ENCODE measurements around the gene FBXL17.

FBXL17 gene

DNA sequence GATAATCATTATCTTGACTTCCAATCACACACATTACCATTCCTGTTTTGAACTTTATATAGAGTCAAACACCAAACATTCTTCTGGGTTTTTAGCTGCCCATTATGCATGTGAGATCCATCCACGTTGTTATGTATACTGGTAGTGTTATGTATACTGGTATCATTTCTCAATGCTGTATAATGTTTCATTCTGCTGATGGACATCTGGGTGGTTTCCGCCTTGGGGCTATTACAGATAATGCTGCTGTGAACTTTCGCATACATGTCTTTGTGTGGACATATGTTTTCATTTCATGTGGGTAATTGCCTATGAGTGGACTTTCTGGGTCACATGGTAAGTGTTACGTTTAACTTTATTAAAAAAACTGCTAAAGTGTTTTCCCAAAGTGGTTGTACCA is 493.4 kb downstream of the FBXL17 start:
- no peak for DNase-seq

DNA sequence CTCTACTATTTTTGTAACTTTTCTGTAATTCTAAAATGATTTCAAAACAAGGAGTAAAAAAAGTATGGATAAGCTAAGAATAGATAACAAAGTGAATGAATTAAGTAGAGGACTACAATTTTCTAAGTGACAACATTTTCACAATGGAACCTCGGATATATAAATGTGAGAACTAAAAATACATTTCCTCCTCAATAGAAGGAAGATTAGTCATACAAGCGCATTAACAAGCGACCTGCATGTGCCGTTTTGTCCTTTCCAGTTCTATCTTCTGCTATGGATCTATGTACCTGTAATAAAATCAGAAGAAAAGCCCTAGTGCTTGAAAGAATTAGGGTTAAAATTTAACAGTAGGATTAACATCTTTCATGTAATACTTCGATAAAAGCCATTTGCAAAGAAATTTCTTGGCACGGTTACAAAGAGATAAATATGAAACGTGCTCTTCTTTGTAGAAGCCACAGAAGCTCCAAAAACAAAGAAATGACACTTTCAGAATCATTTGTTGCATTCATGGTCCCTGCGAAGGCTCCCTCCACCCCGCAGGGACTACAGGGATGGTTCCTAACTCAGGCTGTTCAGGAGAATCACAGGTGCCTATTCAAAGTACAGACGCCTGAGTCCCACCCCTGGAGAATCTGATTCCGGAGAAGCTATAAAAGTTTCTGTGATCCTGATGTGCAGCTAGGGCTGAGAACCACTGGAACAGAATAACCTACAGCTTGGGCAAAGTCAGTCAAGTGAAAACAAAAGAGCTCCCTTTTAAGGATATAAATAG is 494.5 kb downstream of the FBXL17 start:
- no peak for DNase-seq

DNA sequence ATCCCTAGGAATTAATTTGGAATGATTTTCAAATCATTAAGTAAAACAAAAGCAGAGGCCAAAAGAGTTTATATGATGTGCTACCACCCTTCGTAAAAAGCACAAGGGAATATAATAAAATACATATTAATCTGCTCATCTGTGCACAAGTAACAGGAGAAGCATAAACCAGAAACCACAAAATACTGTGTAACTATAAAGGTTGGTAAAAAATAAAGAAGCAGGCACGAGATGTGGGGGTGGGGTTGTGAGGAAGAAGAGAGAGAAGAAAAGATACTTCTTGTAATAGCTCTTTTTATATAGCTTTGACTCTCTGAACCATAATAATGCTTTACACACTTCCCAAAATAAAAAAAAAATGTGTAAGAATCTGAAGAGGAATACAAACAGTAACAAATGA is 496.3 kb downstream of the FBXL17 start:
- DNase-seq = no peak

DNA sequence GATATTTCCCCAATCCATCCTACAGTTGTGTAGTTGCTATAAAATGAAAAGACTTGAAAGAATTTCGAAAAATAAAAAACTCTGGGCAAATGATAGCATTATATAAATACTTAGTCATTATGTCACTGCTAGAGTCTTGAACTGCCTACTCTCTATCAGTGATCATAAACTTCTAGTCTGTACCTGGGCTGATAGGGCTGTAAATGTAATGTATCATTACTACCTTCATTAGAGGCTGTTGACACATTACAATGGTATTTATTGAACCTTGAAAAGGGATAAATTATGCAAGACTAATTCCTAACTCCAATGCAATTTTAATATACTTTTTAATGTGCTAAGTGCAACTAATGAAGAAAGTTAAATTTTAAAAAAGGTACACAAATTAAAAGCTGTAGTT is 497.0 kb downstream of the FBXL17 start:
- no peak for DNase-seq

DNA sequence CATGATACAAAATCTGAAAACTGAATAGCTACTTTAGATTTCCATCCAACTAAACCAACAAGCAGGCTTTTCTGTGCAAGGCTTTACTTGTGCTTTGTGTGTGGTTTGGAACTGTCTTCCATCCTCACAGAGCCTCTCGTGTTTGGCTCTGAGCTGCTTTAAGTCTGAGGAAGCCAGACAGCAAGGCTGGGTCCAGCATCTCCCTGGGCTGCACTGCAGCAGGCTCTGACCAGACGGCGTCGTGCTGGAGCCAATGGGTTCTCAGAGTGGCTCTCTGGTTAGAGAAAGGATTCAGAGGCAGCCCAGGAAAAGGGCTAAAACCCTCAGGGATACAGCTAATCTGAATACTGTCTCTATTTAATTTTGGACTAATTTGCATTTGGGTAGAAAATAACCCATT is 503.2 kb downstream of the FBXL17 start:
- no peak for DNase-seq

DNA sequence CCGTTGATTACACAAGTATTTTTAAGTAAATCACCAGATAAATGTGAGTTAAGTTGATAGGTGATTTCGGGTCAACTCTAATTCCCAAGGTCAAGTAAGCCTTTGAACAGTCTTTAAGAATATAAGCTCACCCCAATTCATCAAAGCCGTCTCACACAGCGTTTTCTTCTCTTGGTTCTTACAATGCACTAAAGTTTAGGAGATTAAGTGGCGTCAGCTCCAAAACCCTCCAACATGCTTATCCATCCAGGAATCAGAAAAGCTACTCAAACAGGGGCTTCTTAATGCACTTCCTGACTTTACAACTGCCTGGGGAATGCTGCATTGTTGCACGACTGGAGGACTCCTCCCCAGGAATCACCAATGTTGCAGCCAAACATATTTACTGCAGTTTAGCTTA is 505.0 kb downstream of the FBXL17 start:
- DNase-seq = peak; percentile 69

DNA sequence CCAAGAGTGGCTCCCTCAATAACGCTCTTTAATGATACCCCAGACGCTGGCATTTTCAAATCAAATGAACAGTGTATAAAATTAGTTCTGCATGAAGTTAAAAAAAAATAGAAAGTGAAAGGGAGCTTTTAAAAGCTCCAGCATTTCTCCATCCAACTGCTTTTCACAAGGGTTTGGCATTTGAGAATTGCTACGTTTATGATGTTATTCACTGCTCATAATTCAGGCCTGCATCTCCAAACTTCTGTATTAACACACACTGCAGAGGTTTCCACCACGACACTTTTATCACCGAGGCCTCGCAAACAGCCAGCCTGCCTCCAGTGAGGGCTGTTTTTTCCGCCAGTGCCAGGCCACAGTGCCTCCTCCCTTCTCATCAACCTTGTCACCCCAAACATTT is 505.6 kb downstream of the FBXL17 start:
- no peak for DNase-seq

DNA sequence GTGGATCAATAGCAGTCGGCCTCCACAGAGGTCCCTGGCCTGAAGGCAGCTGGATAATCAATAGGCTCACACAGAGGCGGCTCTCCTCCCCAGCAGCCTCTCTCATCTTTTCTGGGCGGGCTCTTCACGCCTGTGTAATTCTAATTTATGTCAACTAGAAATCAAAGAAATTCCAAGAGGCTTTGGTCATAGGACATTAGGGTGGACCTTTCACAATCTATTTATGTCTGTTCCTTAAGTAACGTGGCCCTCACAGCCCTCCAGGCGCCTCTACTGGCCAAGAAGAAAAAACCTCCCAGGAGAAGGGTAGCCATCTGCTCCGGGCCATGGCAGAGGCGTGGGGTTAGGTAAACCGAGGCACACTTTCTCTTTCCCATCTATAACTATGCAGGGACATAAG is 506.1 kb downstream of the FBXL17 start:
- DNase-seq = no peak

DNA sequence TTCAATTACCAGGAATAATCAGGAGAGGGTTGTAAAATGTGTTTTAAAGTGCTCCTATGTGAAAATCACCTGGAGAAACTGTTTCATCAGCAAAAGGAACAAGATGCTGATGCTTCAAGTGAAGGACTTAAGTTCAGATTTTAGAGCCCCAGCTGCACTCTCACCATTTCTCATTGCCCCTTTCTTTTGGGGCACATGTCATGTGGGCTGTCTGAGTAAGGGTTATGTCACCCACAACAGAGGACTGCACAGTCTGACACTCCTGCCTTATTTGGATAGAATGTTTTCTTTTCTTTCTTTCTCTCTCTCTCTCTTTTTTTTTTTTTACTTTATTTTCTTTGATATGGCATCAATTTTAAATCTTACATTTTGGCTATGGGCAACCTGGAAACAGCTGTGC is 507.1 kb downstream of the FBXL17 start:
- DNase-seq = no peak

DNA sequence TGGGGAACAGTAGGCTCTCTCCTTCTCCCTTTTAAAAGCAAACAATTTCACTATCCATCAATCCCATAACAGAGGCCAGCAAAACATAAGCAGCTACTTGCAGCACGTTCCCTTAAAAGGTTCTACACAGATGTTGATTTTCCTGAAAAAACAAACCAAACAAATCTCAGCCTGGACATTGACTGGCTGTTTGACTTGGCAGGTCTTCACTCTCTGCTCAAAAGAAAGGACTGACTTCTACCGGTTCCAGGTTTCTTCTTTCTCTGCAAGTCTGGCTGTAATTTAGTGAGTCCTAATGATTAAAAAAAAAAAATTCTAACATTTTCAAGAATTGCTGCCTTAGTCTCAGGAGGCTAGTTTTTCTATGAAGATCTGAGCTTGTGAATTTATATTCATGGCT is 508.0 kb downstream of the FBXL17 start:
- DNase-seq = no peak

DNA sequence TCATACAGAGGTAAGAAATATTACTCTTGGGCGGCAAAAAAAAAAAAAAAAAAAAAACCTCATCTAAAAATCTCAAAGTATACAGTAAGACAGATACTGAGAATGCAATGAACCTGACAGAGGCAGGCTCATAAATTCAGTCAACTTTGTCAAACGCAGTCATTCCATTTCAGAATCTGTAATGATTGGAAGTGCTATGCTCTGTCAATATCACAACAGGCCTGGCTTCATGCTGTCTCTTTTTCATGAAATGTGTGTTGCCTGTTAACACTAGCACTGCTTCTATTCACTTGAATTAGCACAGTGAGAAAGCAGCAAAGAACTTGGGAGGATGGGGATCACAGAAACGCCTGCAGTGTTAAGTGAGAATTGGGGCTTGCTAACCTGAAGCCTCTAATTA is 510.9 kb downstream of the FBXL17 start:
- DNase-seq = no peak

DNA sequence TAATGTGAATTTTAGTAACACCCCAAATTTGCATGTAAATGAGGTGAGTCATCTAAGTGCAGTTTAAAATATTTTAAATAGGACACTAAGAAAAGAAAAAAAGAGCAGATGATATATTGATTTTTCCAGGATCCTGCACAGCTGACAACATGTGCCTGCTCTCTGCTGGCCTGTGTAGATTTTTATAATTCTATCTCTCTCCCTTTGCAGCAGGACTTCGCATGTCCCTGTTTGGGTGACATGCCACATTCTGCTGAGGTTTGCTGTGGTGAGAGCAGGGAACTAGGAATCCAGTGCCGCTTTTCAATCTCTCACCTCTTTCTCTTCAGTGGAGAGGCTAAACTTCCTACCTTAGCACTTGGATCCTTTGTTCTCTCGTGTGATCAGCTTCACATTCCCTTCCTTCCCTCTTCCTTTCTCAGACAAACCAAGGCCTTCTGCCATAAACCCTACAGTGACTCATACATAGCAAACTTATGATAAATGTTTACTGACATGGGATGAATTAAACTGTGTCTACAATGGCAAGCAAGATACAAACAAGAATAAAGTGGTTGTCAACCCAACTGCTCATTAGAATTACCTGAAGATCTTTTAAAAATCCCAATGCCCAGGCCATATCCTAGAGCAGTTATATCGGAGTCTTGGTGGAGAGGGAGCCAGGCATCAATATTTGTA is 512.3 kb downstream of the FBXL17 start:
- DNase-seq = no peak

DNA sequence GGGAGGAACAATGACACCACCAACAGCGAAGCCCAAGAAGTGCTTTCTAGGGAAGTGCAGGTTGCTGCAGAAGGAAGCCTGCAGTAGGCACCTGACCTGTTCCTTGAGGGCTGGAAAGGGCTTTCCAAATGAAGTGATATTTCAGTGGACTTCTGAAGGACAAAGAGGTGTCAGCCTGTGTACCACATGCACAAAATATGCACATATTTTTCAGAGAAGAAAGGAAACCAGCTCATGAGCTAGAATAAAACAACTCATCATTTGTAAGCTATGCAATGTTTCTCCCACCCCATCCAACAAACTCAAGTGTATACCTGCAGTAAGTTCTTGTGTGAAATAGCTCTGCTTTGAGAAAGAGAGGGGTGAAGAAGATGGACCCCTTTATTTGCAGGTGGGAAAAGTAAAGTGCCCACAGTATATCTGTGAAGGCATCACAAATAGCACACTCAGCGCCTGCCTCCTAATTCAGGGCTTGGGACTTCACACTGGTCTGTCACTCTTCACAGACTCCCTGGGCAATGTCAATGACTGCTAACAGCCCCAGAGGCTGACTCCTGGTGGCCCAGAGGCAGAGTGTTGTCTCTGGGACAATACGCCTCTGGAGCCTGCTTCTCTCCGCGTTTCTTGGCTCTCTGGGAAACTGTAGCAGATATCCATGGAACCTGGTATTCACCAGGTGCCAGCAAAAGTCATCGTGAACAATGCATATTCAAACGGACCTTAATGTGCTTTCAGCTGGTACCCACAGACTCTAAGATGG is 513.1 kb downstream of the FBXL17 start:
- no peak for DNase-seq

DNA sequence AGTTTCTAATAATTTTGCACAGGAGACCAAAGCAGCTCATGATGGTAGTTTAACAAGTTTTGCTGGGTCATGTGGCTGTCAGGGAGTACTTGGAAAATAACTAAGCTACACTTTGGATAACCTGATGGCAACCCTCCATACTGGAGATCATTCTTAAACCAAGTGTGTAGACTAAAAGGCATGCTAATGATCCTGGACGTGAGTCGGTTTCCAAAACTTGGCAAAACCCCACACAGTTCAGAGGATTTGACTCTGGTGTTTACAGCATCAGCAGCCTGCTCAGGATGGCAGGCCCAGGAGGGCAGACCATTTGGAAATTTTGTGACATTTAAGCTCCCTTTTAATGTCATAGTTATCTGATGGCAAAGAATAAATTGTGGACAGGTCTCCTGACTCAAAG is 514.6 kb downstream of the FBXL17 start:
- DNase-seq = no peak

DNA sequence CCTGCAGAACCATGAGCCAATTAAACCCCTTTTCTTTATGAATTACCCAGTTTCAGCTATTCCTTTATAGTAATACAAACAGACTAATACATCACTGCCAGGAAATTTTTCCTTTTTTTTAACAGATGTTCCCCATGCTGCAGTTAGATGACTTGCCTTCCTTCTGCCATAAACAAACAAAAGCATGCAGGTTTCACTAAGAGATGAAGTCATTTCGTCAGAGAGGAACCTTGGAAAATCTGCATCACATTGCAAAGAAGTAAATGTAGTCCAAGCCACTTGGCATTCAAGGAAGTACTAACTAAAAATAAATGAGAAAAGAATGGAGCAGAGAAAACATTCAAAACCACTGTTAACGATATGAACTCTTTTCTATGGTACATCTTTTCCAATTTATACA is 517.1 kb downstream of the FBXL17 start:
- no peak for DNase-seq

DNA sequence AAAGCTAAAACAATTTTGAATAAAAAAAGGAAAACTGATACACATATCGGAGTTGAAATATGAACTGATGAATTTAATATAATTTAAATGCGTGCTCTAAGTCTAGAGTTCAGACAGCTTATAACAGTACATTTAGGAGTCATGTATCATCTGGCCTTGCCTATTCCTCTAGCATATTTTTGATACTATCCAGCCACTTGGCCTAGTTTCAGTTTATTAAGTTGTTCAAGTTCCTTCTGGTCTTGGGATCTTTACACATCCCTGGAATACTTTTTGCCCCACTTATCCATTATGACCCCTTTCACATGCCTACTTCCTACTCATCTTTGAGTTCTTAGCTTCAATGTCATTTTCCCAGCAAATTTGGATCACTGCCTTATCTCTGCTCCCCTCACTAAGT is 518.8 kb downstream of the FBXL17 start:
- no peak for DNase-seq

DNA sequence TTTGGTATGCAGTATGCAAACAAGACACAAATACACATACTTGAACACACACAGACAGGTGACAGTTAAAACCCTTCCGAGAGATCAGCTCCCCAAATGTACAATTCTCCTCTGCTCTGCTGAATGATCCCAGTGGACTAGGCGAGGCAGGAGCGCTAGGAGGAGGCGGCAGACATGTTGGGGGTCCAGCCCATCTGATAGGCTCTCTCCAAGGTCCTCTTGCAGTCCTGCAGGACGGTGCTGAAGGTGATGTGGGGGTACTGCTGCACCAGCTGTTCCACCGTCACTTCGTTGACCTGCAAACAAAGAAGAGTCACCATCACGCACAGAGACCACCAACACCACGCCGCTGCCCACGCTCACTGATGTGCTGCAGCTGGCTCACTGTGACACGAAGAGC is 520.3 kb downstream of the FBXL17 start:
- DNase-seq = no peak

DNA sequence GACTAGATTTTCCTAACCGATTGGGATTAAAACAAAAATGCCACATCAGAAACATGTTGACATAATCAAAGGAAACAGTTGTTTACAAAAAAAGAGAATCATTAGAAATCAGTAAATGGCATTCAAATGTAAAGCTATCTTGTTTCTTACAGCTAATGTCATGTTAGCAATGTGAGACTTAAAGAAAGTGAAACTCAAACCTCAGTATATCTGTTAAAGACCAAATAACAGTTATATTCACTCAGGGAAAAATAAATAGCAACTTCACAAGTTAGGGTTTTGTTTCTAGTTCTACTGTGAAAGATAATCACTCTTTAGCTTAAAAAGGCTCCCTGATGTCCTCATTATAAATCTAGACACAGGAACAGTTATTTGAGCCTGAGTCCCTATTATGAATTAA is 521.9 kb downstream of the FBXL17 start:
- DNase-seq = no peak

DNA sequence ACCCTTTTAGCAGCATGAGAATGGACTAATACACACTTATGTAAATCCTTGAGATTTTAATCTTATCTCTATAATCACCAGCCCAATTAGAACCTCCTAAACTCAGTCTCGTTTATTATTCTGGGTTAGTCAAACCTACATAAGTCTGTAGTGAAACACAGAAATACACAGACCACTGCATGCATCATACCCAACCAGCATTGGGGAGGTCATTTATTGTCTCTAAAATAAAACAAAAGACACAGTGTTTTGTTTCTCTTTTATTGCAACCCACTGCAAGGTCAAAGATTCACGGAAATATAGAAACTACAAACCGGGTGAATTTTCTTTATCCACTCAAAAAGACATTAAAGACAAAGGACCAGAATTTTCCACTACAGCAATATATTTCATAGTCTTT is 523.1 kb downstream of the FBXL17 start:
- no peak for DNase-seq

DNA sequence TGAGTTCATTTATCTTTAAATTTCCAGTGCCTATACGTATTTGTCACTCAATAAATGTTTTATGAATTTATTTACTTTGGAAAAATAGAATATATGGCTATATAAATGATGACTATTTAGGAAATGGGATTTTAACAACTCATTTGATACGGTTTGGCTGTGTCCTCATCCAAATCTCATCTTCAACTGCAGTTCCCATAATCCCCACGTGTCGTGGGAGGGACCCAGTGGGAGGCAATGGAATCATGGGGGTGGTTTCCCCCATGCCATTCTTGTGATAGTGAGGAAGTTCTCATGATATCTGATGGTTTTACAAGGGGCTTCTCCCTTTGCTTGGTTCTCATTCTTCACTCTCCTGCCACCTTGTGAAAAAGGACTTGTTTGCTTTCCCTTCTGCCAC is 523.6 kb downstream of the FBXL17 start:
- DNase-seq = no peak

DNA sequence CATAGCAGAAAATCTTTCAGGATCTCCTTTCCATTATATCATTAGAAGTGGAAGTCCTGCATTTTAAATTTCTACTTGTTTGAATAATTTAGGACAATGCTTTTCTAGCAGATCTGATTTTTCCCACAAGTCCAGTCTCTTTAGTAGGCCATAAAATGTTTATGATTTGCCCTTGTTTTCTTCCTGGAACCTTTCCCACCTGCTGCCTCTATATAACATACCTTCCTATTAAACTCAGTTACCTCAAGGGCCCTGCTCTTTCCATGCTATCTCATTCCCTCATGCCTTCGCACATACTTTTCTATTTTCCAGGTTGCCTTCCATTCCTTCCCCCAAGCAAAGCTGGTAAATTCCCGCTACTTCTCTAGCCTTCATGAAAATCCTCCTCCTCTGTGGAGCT is 524.1 kb downstream of the FBXL17 start:
- DNase-seq = no peak

DNA sequence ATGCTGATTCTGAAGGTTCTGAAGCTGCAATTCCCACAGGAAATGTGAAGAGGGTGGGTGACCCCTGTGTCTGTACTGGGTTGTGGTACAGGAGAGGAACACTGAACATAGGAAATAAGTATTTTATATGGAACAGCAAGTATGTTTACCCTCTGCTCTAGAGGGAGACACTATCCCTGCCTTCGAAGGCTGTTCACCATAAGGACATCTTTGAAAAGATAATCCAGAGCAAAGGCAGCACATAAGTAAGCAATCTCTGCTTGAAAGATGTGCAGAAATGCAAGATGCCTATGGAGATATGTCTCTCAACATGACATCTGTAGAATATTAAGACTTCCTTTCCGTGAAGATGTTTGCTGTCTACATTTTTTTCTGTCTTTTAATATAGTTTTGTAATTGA is 526.7 kb downstream of the FBXL17 start:
- peak; percentile 52 for DNase-seq

DNA sequence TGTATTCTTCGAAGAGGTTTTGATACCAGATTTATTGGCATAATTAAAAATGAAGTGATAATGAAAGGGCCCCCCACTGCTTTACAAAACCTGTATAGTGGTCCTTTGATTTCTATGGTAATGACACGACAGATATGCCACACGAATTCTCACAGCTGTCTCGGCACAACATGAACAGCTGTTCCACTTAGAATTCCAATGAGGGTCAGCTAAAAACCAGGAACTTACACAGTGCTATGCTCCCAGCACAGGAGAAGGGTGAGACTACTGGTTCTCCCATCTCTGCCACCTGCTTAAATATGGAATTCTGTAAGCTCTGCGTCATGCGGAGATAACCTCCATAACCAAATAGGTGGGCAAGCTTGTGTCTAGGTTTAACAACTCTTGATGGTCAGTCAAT is 528.2 kb downstream of the FBXL17 start:
- DNase-seq = peak; percentile 3

DNA sequence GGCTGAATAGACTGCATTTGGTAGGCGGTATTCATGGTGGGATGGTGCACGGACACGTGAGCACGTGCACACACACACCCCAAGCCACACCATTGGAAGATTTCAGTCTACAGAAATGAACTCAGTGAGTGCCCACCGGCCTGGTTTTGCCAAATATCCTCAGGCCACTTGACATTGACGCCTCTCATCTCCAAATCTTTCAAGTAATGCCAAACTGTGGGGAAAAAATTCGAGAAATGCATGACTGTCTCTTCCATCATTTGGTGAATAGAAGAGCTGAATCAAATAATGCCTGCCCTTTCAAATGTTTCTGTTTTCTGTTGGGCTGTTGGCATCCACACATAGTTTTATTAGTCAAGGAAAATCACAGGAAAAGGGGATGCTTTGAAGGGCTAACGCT is 528.9 kb downstream of the FBXL17 start:
- no peak for DNase-seq

All from NCI-H82 (cell line).